Transverse colon (tissue), 4 donors: Measurements from ENCODE around the gene KRTAP10-10.

Experiments used
- EP300 ChIP-seq: sonication (generic); formaldehyde crosslinking; IDR thresholded peaks from one replicate; pipeline ENCODE4 v1.6.1; 2017; ENCODE audit warnings: antibody characterized with exemption, low read depth
- POLR2A ChIP-seq: fragments of 450-650 bp; IDR thresholded peaks from one replicate; pipeline ENCODE4 v1.6.1; 2016; ENCODE audit warnings: antibody characterized with exemption, mild to moderate bottlenecking, moderate library complexity
- POLR2AphosphoS5 ChIP-seq, 3 donors: sonication (generic); formaldehyde crosslinking; IDR thresholded peaks; one replicate each; pipeline ENCODE4 v1.6.1; 2016; ENCODE audit warnings: antibody characterized with exemption in 3 of 3
- TF ChIP-seq, protein P1 (sequence below), 5 experiments: fragments of 200-600 bp in 3 of 5; fragments of 450-650 bp in 2 of 5; sonication (generic) in 3 of 5; IDR thresholded peaks; 1 replicate in 2 of 5; 2 replicates in 3 of 5; pipeline ENCODE4 v1.5.1; 2016 to 2017; ENCODE audit warnings: antibody characterized with exemption in 5 of 5, inconsistent platforms in 3 of 5, mild to moderate bottlenecking in 2 of 5, moderate library complexity in 1 of 5

DNA sequence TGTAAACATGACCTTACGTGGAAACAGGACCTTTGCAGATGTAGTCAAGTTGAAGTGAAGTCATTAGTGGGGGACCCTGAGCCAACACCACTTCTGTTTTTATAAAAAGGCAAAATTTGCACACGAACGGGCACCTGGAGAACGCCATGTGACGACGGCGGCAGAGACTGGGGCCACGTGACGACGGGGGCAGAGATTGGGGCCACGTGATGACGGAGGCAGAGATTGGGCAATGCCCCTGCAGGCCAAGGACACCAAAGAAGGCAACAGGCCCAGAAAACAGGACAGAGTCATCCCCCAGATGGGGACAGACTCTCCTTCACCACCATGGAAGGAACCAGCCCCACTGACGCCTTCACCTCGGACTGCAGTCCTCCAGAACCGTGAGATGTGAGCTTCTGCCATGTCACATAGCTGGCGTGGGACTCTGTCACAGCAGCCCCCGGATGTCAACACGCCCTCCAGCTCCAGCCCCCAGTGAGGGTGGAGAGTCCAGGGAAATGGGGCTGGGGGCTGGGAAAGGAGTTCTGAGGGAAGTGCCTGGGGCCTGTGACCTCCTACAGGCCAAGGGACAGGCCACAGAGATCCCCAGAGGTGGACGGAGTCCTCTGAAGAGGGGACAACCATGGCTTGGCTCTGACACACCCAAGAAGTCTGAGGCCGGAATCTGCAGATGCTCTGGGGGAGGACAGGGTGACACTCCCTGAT, 13.3 kb downstream of the KRTAP10-10 start:
- TF ChIP-seq, protein P1, sequence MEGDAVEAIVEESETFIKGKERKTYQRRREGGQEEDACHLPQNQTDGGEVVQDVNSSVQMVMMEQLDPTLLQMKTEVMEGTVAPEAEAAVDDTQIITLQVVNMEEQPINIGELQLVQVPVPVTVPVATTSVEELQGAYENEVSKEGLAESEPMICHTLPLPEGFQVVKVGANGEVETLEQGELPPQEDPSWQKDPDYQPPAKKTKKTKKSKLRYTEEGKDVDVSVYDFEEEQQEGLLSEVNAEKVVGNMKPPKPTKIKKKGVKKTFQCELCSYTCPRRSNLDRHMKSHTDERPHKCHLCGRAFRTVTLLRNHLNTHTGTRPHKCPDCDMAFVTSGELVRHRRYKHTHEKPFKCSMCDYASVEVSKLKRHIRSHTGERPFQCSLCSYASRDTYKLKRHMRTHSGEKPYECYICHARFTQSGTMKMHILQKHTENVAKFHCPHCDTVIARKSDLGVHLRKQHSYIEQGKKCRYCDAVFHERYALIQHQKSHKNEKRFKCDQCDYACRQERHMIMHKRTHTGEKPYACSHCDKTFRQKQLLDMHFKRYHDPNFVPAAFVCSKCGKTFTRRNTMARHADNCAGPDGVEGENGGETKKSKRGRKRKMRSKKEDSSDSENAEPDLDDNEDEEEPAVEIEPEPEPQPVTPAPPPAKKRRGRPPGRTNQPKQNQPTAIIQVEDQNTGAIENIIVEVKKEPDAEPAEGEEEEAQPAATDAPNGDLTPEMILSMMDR (IDR thresholded peaks at IDR 0.05): no peak
- TF ChIP-seq EP300: no peak
- no peak for TF ChIP-seq POLR2AphosphoS5 (IDR thresholded peaks at IDR 0.05)
- TF ChIP-seq POLR2A: no peak
